HK-2 (cell line): ENCODE results near the gene KIAA0513.

Source experiments
- DNase-seq: peaks from one replicate; pipeline ENCODE4 v3.0.0-alpha.2; 2018; ENCODE audit not compliant: unreplicated experiment

KIAA0513 gene

GRCh38 chr16:85004587-85005205, 22.9 kb upstream of the KIAA0513 start:
- DNase-seq, result peak; percentile 80

- DNase-seq, result no peak
Measured at GRCh38 chr16:85005285-85006069, 22.1 kb upstream of the KIAA0513 start.

- no peak for DNase-seq
Measured at GRCh38 chr16:85006639-85007038, 21.0 kb upstream of the KIAA0513 start.

- no peak for DNase-seq
Measured at GRCh38 chr16:85007496-85008214, 19.9 kb upstream of the KIAA0513 start.

GRCh38 chr16:85008271-85008670, 19.3 kb upstream of the KIAA0513 start:
- no peak for DNase-seq

GRCh38 chr16:85010446-85010930, 17.1 kb upstream of the KIAA0513 start:
- DNase-seq, result no peak

GRCh38 chr16:85010931-85011845, 16.4 kb upstream of the KIAA0513 start, which contains the start of gene ZDHHC7:
Gene ZDHHC7, minus strand, starts transcription at chr16:85011535. Its CDS starts 20,917 bp downstream, at chr16:84990618.
- peak; percentile 88 for DNase-seq

GRCh38 chr16:85011846-85012284, 15.7 kb upstream of the KIAA0513 start:
- no peak for DNase-seq

GRCh38 chr16:85014311-85014710, 13.3 kb upstream of the KIAA0513 start:
- no peak for DNase-seq

GRCh38 chr16:85015481-85016187, 12.0 kb upstream of the KIAA0513 start:
- no peak for DNase-seq

- DNase-seq, result no peak
Measured at GRCh38 chr16:85017151-85017550, 10.4 kb upstream of the KIAA0513 start.

GRCh38 chr16:85017633-85018032, 10.0 kb upstream of the KIAA0513 start:
- DNase-seq, result no peak

GRCh38 chr16:85018529-85019236, 8.9 kb upstream of the KIAA0513 start:
- peak; percentile 90 for DNase-seq

- no peak for DNase-seq
Measured at GRCh38 chr16:85019659-85020245, 7.8 kb upstream of the KIAA0513 start.

GRCh38 chr16:85025781-85026653, 1.6 kb upstream of the KIAA0513 start:
- DNase-seq, result no peak

GRCh38 chr16:85026703-85027102, 892 bp upstream of the KIAA0513 start:
- no peak for DNase-seq

GRCh38 chr16:85027958-85028684, 526 bp downstream of the KIAA0513 start:
- no peak for DNase-seq
